A549 treated with AZD2906 at 1 μM for 4 hours (cell line): ENCODE data around the gene OGN. TPM values are rescaled to one million over a fixed set of nuclear protein-coding genes. Genes with fewer than 3 reads are reported as not detected.

Experiments used
- total RNA-seq: library from RNA; stranded (reverse); fragments of 200-300 nt; extraction: Qiagen RNA extraction; gene quantifications from 5 replicates; pipeline ENCODE4 v1.2.3, GENCODE V29; 2022

OGN gene, protein sequence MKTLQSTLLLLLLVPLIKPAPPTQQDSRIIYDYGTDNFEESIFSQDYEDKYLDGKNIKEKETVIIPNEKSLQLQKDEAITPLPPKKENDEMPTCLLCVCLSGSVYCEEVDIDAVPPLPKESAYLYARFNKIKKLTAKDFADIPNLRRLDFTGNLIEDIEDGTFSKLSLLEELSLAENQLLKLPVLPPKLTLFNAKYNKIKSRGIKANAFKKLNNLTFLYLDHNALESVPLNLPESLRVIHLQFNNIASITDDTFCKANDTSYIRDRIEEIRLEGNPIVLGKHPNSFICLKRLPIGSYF
- not detected in 5 replicates for total RNA-seq

GRCh38 chr9:92404042-92404836, at the start of gene OGN:
Gene OGN (minus strand): TSS chr9:92404578. CDS start chr9:92403407, 1,171 bp downstream.

DNA sequence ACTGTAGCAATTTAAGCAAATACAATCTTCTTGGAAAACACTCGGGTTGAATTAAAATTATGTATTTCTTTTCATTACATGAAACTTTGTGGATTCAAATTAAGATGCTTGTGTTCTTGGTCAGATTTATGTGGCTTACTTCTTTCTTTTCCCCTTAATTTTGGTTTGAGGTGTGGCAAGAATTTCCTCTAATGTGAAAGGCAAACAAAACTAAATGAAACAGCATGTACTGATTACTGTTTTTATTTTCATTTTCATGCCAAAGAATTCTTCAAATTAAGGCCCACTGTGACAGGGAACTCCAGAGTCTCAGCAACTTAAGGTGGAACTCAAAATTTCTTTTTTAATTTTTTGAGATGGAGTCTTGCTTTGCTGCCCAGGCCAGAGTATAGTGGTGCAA, 20.0 kb upstream of the OGN start, which contains the start of gene OMD:
Gene OMD, minus strand, starts transcription at position 132 of the 400 bp plus-strand sequence. CDS start 6,913 bp downstream, outside the sequence.

Other genes with a start within 250 kb of the OGN start
- gene IARS1, start 110.9 kb downstream of the OGN start, total RNA-seq = 92.6 to 123 TPM (median 98.0 TPM) in 5 replicates
- gene NOL8, start 79.2 kb downstream of the OGN start, total RNA-seq = 26.4 to 34.3 TPM (median 27.4 TPM) in 5 replicates
- 5.1 to 7.4 TPM (median 6.8 TPM) in 5 replicates for gene CENPP, start 78.6 kb downstream of the OGN start, total RNA-seq
- not detected in 5 replicates for gene OMD, start 19.9 kb upstream of the OGN start, total RNA-seq
- not detected in 5 replicates for gene ASPN, start 77.9 kb upstream of the OGN start, total RNA-seq
- 0.11 to 0.20 TPM (median 0.14 TPM) in 5 replicates for gene ECM2, start 131.4 kb upstream of the OGN start, total RNA-seq